WTC11 (cell line): ENCODE measurements around the gene SOX8.

Experiments used
- USF2 ChIP-seq: sonication (generic); formaldehyde crosslinking; IDR thresholded peaks from 2 replicates; pipeline ENCODE4 v1.8.1; 2023; ENCODE audit warnings: mild to moderate bottlenecking, missing genetic modification reagents, moderate library complexity
- ZNF416 ChIP-seq: fragments of 250-450 bp; sonication (Bioruptor Pico); IDR thresholded peaks from 2 replicates; pipeline ENCODE4 v1.9.0; 2021; ENCODE audit warnings: mild to moderate bottlenecking, inconsistent platforms

GRCh38 chr16:975291-975690, 6.3 kb upstream of the SOX8 start:
- TF ChIP-seq USF2 = no peak
- no peak for TF ChIP-seq ZNF416 (CRISPR knock-in tag)
